ENCODE data around the gene BET1.

The BET1 gene

DNA sequence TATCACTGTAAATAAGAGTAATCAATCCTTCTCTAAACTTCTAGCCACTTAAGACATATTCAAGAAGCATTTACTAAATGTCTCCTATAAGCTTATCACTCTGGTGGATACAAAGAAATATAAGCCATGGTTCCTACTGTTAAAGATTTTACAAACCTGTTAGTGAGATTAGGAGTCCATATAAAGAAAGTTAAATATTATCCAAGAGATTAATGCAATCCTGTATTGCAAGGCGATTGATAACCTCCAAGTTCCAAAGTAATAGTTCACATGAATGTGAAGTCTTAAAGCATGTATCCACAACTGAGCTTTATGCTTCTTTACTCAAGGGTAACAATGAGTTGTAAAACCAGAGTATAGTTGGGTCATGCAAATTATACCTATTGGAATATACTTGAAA, 12.6 kb upstream of the BET1 start:
- TF ChIP-seq, protein P1, sequence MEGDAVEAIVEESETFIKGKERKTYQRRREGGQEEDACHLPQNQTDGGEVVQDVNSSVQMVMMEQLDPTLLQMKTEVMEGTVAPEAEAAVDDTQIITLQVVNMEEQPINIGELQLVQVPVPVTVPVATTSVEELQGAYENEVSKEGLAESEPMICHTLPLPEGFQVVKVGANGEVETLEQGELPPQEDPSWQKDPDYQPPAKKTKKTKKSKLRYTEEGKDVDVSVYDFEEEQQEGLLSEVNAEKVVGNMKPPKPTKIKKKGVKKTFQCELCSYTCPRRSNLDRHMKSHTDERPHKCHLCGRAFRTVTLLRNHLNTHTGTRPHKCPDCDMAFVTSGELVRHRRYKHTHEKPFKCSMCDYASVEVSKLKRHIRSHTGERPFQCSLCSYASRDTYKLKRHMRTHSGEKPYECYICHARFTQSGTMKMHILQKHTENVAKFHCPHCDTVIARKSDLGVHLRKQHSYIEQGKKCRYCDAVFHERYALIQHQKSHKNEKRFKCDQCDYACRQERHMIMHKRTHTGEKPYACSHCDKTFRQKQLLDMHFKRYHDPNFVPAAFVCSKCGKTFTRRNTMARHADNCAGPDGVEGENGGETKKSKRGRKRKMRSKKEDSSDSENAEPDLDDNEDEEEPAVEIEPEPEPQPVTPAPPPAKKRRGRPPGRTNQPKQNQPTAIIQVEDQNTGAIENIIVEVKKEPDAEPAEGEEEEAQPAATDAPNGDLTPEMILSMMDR (conservative IDR thresholded peaks at IDR 0.05; ENCODE audit: low read depth, low read length), result no peak
- no peak for DNase-seq (ENCODE audit: low read depth)
- H3K4me3 ChIP-seq (ENCODE audit: low read depth, low read length), result no peak overlapping the region

DNA sequence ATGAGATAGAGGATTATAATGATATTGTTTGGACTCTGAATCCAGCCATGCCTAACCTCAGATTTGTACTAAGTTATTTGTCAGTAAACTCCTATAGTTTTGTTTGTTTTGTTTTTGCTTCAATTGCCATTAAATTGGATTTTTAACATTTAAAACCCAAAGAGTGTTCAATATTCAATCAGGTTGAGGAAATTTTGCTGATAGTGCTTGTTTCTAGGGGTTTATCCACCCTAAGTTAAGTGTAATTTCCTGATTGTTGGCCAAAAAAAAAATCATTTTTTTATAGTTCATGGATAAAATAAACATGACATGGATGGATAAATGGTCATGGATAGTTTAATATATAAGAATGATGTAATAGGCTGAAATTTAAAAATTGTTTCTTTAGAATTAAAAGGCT, 11.4 kb upstream of the BET1 start:
- TF ChIP-seq, protein P1 (conservative IDR thresholded peaks at IDR 0.05; ENCODE audit: low read depth, low read length), result no peak
- H3K4me3 ChIP-seq (ENCODE audit: low read depth, low read length), result no peak overlapping the region

DNA sequence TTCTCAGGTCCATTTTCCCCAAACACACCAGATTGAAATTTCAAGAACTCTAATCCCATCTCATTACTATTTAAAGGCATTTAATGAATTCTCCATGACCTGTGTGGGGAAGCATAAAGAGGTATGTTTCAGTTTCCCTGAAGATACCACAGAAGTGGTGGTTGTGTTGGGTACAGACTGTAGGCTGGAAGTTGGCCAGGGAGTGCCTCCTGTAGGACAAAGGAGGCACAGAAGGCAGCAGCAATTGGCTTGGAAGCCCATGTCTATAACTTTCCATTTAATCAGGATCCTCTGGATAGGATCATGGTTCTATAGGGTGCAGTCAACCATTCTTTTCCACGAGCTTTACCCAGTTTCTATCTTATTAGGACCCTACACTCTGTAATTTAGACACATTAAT, 8.6 kb upstream of the BET1 start:
- no peak for DNase-seq (ENCODE audit: low read depth)
- TF ChIP-seq, protein P1 (conservative IDR thresholded peaks at IDR 0.05; ENCODE audit: low read depth, low read length), result no peak
- H3K4me3 ChIP-seq (ENCODE audit: low read depth, low read length), result no peak overlapping the region

More for the DNA sequence above, 11.4 kb upstream of the BET1 start:
- DNase-seq (ENCODE audit: low read depth), result no peak

DNA sequence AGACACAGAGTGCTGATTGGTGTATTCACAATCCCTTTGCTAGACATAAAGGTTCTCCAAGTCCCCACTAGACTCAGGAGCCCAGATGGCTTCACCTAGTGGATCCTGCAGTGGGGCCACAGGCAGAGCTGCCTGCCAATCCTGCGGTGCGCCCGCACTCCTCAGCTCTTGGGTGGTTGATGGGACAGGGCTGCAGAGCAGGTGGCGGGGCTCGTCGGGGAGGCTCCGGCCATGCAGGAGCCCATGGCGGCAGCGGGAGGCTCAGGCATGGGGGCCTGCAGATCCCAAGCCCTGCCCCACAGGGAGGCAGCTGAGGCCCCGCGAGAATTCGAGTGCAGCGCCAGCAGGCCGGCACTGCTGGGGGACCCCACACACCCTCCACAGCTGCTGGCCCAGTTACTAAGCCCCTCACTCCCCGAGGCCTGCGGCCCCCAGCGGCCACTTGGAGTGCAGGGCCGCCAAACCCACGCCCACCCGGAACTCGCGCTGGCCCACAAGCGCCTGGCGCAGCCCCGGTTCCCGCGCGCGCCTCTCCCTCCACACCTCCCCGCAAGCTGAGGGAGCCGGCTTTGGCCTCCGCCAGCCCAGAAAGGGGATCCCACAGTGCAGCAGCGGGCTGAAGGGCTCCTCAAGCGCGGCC, 7.7 kb upstream of the BET1 start:
- TF ChIP-seq, protein P1 (conservative IDR thresholded peaks at IDR 0.05; ENCODE audit: low read depth, low read length), result no peak
- H3K4me3 ChIP-seq (ENCODE audit: low read depth, low read length), result no peak overlapping the region
- DNase-seq (ENCODE audit: low read depth), result no peak

DNA sequence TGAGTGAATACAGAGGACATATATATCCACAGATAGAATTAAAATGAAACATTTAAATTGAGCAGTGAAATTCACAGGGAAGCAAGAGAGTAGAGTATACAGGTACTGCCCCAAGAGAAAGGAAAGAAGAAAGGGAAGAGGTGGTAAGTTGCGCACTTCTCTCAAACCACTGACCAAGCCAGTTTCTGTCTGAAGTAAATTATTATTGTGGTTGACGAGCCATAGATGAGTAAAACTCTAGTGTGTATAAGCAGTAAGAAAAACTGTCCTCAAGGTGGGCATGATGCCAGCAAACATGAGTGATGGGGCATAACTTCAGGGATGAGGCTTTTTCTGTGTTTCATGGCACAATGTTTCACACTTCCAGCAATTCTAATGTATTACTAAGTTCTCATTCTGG, 4.4 kb upstream of the BET1 start:
- H3K4me3 ChIP-seq (ENCODE audit: low read depth, low read length), result no peak overlapping the region
- TF ChIP-seq, protein P1 (conservative IDR thresholded peaks at IDR 0.05; ENCODE audit: low read depth, low read length), result no peak
- no peak for DNase-seq (ENCODE audit: low read depth)

DNA sequence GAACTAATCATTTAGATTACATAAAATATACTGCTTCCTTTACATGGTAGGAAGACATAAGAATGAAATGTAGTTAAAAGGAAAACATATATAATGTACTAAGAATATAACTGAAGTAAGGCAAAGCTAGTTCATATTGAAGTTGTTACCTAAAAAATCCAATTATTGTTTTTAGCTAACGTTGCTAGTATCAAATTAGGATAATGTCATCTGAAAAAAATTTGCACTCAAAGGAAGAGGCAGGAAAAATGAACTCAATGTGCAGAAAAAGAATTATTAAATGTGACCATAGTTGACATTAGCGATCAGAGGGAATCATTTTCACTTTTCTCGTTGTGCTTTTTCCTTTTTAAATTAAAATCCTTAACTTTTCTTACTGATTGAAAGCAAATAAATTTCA, 1.6 kb upstream of the BET1 start:
- TF ChIP-seq, protein P1 (conservative IDR thresholded peaks at IDR 0.05; ENCODE audit: low read depth, low read length), result no peak
- no peak overlapping the region for H3K4me3 ChIP-seq (ENCODE audit: low read depth, low read length)
- DNase-seq (ENCODE audit: low read depth), result no peak

DNA sequence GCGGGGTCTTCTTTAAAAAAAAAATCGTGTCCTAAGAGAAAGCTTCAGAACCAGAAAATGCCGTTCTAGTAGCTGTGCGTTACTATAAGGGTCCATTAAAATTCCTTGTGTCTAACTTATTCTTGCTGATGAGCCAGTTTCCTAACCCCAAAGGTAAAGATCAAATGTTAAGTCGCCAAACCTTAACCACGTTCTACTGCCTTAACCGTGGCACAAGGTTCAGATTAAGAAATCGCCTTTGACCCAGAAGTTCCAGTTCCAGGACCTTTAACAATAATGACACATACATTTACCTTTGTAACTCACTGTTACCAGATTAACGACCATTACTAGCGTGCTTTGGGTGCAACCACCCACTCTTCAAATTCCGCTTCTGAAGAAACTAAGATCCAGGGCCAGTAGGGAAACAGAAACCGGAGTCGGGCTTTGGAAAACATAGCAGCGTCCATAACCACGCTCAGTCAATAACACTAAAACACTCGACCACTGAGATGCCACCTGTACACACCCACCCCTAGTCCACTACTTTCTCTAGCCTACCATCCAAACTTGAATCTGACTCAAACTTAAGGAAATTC, 620 bp downstream of the BET1 start:
- TF ChIP-seq, protein P1 (conservative IDR thresholded peaks at IDR 0.05; ENCODE audit: low read depth, low read length), result no peak
- H3K4me3 ChIP-seq (ENCODE audit: low read depth, low read length), result peak overlapping the region; percentile 96
- DNase-seq (ENCODE audit: low read depth), result peak; percentile 44

All from choroid plexus epithelial cell (primary cell).